Fibroblast of lung (primary cell): ENCODE results near the gene DBH. TPM values are rescaled to one million over a fixed set of nuclear protein-coding genes. Genes with fewer than 3 reads are reported as not detected.

ENCODE experiments used
- polyA plus RNA-seq, 2 donors: library from polyadenylated mRNA; depleted of rRNA in 1 of 2; stranded (reverse) in 1 of 2; unstranded in 1 of 2; fragments of >200 nt; gene quantifications; 2 replicates each; pipeline ENCODE4 v1.2.1, GENCODE V29; 2011 to 2012; ENCODE audit warnings: missing spikeins in 1 of 2
- total RNA-seq: library from RNA; depleted of rRNA; stranded (reverse); fragments of >200 nt; gene quantifications from 2 replicates; pipeline ENCODE4 v1.2.1, GENCODE V29; 2014

The DBH gene
- total and polyA plus RNA-seq, 2 donors (not counting 1 experiment from before 2014, with no cell fraction given): not detected

Other genes with a start within 250 kb of the DBH start
- gene REXO4, start 218.4 kb upstream of the DBH start, total RNA-seq: 21.1 and 21.3 TPM in 2 replicates
- 16.6 and 17.2 TPM in 2 replicates for gene REXO4, start 218.4 kb upstream of the DBH start, polyA plus RNA-seq
- gene ADAMTS13, start 214.0 kb upstream of the DBH start, total RNA-seq: 2.3 and 3.1 TPM in 2 replicates
- gene ADAMTS13, start 214.0 kb upstream of the DBH start, polyA plus RNA-seq: 0.45 and 0.78 TPM in 2 replicates
- gene CACFD1, start 176.4 kb upstream of the DBH start, total RNA-seq: 8.5 and 9.1 TPM in 2 replicates
- gene CACFD1, start 176.4 kb upstream of the DBH start, polyA plus RNA-seq: 2.5 and 4.7 TPM in 2 replicates
- gene SLC2A6, start 157.3 kb upstream of the DBH start, total RNA-seq: 5.6 and 9.1 TPM in 2 replicates
- 6.7 and 7.6 TPM in 2 replicates for gene SLC2A6, start 157.3 kb upstream of the DBH start, polyA plus RNA-seq
- gene MYMK, start 111.4 kb upstream of the DBH start, total RNA-seq: not detected in 2 replicates
- gene MYMK, start 111.4 kb upstream of the DBH start, polyA plus RNA-seq: not detected in 2 replicates
- gene ADAMTSL2, start 101.7 kb upstream of the DBH start, total RNA-seq: under 0.01 TPM in 2 replicates
- 0.09 TPM in 1 of 2 replicates, not detected in the other for gene ADAMTSL2, start 101.7 kb upstream of the DBH start, polyA plus RNA-seq
- not detected in 2 replicates for gene FAM163B, start 27.0 kb upstream of the DBH start, total RNA-seq
- gene FAM163B, start 27.0 kb upstream of the DBH start, polyA plus RNA-seq: not detected in 2 replicates
- gene SARDH, start 102.0 kb downstream of the DBH start, total RNA-seq: 4.8 and 9.0 TPM in 2 replicates
- 0.49 and 2.5 TPM in 2 replicates for gene SARDH, start 102.0 kb downstream of the DBH start, polyA plus RNA-seq